ENCODE data around the gene PALM2AKAP2.

The PALM2AKAP2 gene

DNA sequence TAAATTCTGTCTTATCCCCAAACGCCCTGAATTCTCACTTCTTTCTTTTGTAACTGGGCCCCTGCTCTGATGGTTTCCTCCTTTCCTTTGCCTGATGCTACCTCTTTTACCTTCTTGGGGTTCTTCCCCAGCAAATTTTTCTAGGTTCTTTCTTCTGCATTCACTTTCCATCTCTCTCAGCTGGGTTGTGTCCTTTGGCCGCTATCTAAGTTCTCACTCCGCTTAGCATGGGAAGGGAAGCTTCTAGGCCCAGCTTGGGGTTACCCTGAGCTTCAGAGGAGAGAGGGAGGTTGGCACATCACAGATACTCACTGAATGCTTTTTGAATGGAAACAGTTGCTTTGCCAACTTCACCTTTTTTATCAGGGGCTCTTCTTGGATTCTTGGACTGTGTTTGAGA is 17.0 kb downstream of the PALM2AKAP2 start:
- Histone ChIP-seq H3K27ac (ENCODE audit: low read depth, low read length) (peak overlapping the region; percentile 98), H3K9me3 (ENCODE audit: control insufficient read depth in 5 of 5, low read length in 5 of 5) (no peaks in the 10 kb centered on the region), H3K4me1 (ENCODE audit: control insufficient read depth in 5 of 5, insufficient read depth in 5 of 5, low read length in 5 of 5) (peaks cover 3 to 63% (median 35%) of the 10 kb centered on the region in 5 donors)

GRCh38 chr9:109797509-109797908 is 17.5 kb downstream of the PALM2AKAP2 start:
- H3K27me3 ChIP-seq (ENCODE audit: control insufficient read depth in 5 of 5, insufficient read depth in 4 of 5, low read length in 5 of 5) = no peaks in the 10 kb centered on the region
- H3K4me1 ChIP-seq (ENCODE audit: control insufficient read depth in 5 of 5, insufficient read depth in 5 of 5, low read length in 5 of 5) = peaks cover 3 to 59% (median 30%) of the 10 kb centered on the region in 5 donors
- H3K27ac ChIP-seq (ENCODE audit: low read depth, low read length) = peak overlapping the region; percentile 98
- H3K9ac ChIP-seq (ENCODE audit: low read length in 5 of 5) = no peak overlapping the region
- H3K9me3 ChIP-seq (ENCODE audit: control insufficient read depth in 5 of 5, low read length in 5 of 5) = no peaks in the 10 kb centered on the region
- H3K36me3 ChIP-seq (ENCODE audit: control insufficient read depth in 5 of 5, insufficient read depth in 5 of 5, low read length in 5 of 5) = no peaks in the 10 kb centered on the region
- no peak overlapping the region for H3K4me3 ChIP-seq (ENCODE audit: low read depth in 1 of 5, low read length in 5 of 5)

More for the DNA sequence above, 17.0 kb downstream of the PALM2AKAP2 start:
- no peaks in the 10 kb centered on the region for H3K27me3 ChIP-seq (ENCODE audit: control insufficient read depth in 5 of 5, insufficient read depth in 4 of 5, low read length in 5 of 5)
- H3K4me3 ChIP-seq (ENCODE audit: low read depth in 1 of 5, low read length in 5 of 5) = no peak overlapping the region
- no peak overlapping the region for H3K9ac ChIP-seq (ENCODE audit: low read length in 5 of 5)
- no peaks in the 10 kb centered on the region for H3K36me3 ChIP-seq (ENCODE audit: control insufficient read depth in 5 of 5, insufficient read depth in 5 of 5, low read length in 5 of 5)

DNA sequence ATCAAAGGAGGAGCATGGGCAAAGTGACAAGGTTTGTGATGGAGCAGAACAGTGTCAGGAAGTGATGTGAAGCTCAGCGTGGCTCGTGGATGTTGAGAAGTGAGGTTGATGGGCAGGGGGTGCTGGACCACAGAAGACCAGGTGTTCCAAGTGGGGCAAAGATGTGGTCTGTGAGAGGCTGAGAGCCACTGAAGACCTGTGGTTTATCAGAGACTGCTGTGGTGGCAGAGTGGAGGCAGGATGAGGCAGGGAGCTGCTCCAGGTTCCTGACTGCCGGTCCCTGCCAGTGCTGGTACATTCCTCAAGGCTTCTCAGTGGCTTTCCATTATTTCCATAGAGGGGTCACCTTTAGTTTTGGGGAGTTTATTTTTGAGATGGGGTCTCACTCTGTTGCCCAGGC is 19.1 kb downstream of the PALM2AKAP2 start:
- H3K27me3 ChIP-seq (ENCODE audit: control insufficient read depth in 5 of 5, insufficient read depth in 4 of 5, low read length in 5 of 5) = no peaks in the 10 kb centered on the region
- no peaks in the 10 kb centered on the region for H3K9me3 ChIP-seq (ENCODE audit: control insufficient read depth in 5 of 5, low read length in 5 of 5)
- no peak overlapping the region for H3K4me3 ChIP-seq (ENCODE audit: low read depth in 1 of 5, low read length in 5 of 5)
- no peaks in the 10 kb centered on the region for H3K36me3 ChIP-seq (ENCODE audit: control insufficient read depth in 5 of 5, insufficient read depth in 5 of 5, low read length in 5 of 5)
- peaks cover 0 to 43% (median 16%) of the 10 kb centered on the region in 5 donors for H3K4me1 ChIP-seq (ENCODE audit: control insufficient read depth in 5 of 5, insufficient read depth in 5 of 5, low read length in 5 of 5)
- no peak overlapping the region for H3K9ac ChIP-seq (ENCODE audit: low read length in 5 of 5)
- peak overlapping the region; percentile 98 for H3K27ac ChIP-seq (ENCODE audit: low read depth, low read length)

GRCh38 chr9:109799792-109800191 is 19.8 kb downstream of the PALM2AKAP2 start:
- H3K9me3 ChIP-seq (ENCODE audit: control insufficient read depth in 5 of 5, low read length in 5 of 5) = no peaks in the 10 kb centered on the region
- H3K36me3 ChIP-seq (ENCODE audit: control insufficient read depth in 5 of 5, insufficient read depth in 5 of 5, low read length in 5 of 5) = no peaks in the 10 kb centered on the region
- H3K4me1 ChIP-seq (ENCODE audit: control insufficient read depth in 5 of 5, insufficient read depth in 5 of 5, low read length in 5 of 5) = peaks cover 0 to 41% (median 10%) of the 10 kb centered on the region in 5 donors
- H3K9ac ChIP-seq (ENCODE audit: low read length in 5 of 5) = peak overlapping the region in 1 of 5 donors; percentile 22
- no peaks in the 10 kb centered on the region for H3K27me3 ChIP-seq (ENCODE audit: control insufficient read depth in 5 of 5, insufficient read depth in 4 of 5, low read length in 5 of 5)
- H3K27ac ChIP-seq (ENCODE audit: low read depth, low read length) = peak overlapping the region; percentile 76
- H3K4me3 ChIP-seq (ENCODE audit: low read depth in 1 of 5, low read length in 5 of 5) = no peak overlapping the region

GRCh38 chr9:109801484-109801883 is 21.5 kb downstream of the PALM2AKAP2 start:
- Histone ChIP-seq H3K4me1 (ENCODE audit: control insufficient read depth in 5 of 5, insufficient read depth in 5 of 5, low read length in 5 of 5) (peaks cover 0 to 45% (median 13%) of the 10 kb centered on the region in 5 donors), H3K9ac (ENCODE audit: low read length in 5 of 5) (no peak overlapping the region), H3K36me3 (ENCODE audit: control insufficient read depth in 5 of 5, insufficient read depth in 5 of 5, low read length in 5 of 5) (no peaks in the 10 kb centered on the region), H3K27ac (ENCODE audit: low read depth, low read length) (no peak overlapping the region), H3K9me3 (ENCODE audit: control insufficient read depth in 5 of 5, low read length in 5 of 5) (no peaks in the 10 kb centered on the region), H3K27me3 (ENCODE audit: control insufficient read depth in 5 of 5, insufficient read depth in 4 of 5, low read length in 5 of 5) (no peaks in the 10 kb centered on the region), H3K4me3 (ENCODE audit: low read depth in 1 of 5, low read length in 5 of 5) (no peak overlapping the region)

GRCh38 chr9:109802491-109802890 is 22.5 kb downstream of the PALM2AKAP2 start:
- peak overlapping the region; percentile 24 for H3K27ac ChIP-seq (ENCODE audit: low read depth, low read length)
- H3K9me3 ChIP-seq (ENCODE audit: control insufficient read depth in 5 of 5, low read length in 5 of 5) = no peaks in the 10 kb centered on the region
- no peak overlapping the region for H3K9ac ChIP-seq (ENCODE audit: low read length in 5 of 5)
- peaks cover 0 to 50% (median 20%) of the 10 kb centered on the region in 5 donors for H3K4me1 ChIP-seq (ENCODE audit: control insufficient read depth in 5 of 5, insufficient read depth in 5 of 5, low read length in 5 of 5)
- H3K27me3 ChIP-seq (ENCODE audit: control insufficient read depth in 5 of 5, insufficient read depth in 4 of 5, low read length in 5 of 5) = no peaks in the 10 kb centered on the region
- H3K36me3 ChIP-seq (ENCODE audit: control insufficient read depth in 5 of 5, insufficient read depth in 5 of 5, low read length in 5 of 5) = no peaks in the 10 kb centered on the region
- H3K4me3 ChIP-seq (ENCODE audit: low read depth in 1 of 5, low read length in 5 of 5) = no peak overlapping the region

- Histone ChIP-seq H3K27me3 (ENCODE audit: control insufficient read depth in 5 of 5, insufficient read depth in 4 of 5, low read length in 5 of 5) (no peaks in the 10 kb centered on the region), H3K36me3 (ENCODE audit: control insufficient read depth in 5 of 5, insufficient read depth in 5 of 5, low read length in 5 of 5) (no peaks in the 10 kb centered on the region), H3K4me3 (ENCODE audit: low read depth in 1 of 5, low read length in 5 of 5) (no peak overlapping the region), H3K9me3 (ENCODE audit: control insufficient read depth in 5 of 5, low read length in 5 of 5) (no peaks in the 10 kb centered on the region), H3K4me1 (ENCODE audit: control insufficient read depth in 5 of 5, insufficient read depth in 5 of 5, low read length in 5 of 5) (peaks cover 0 to 37% (median 20%) of the 10 kb centered on the region in 5 donors), H3K9ac (ENCODE audit: low read length in 5 of 5) (peak overlapping the region in 1 of 5 donors; percentile 40), H3K27ac (ENCODE audit: low read depth, low read length) (peak overlapping the region; percentile 81)
These were observed 25.1 kb downstream of the PALM2AKAP2 start for GRCh38 chr9:109805050-109805449.

DNA sequence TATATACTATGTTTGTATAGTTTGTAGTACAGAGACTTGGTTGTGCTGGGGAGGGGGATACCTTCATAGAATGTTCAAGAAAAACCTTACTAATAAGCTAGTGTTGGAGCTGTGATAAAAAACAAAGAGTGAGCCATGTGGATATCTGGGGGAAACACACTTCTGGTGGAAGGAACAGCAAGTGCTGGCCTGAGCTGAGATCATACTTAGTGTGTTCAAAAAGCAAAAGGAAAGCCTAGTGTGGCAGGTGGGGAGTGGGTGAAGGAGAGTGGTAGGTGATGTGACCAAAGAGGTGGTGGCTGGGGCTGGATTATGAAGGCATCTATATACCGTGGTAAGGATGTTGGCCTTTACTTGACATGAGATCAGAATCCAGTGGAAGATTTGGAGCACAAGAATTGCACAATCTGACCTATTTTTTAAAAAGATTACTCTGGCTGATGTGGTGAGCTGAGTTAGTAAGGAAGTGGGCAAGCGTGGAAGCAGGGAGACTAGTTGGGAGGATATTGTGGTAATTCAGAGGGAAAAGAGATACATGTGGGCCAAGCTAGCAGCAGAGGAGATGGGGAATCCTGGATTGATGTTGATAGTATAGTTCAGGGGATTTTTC is 26.6 kb downstream of the PALM2AKAP2 start:
- Histone ChIP-seq H3K27me3 (ENCODE audit: control insufficient read depth in 5 of 5, insufficient read depth in 4 of 5, low read length in 5 of 5) (no peaks in the 10 kb centered on the region), H3K27ac (ENCODE audit: low read depth, low read length) (peak overlapping the region; percentile 81), H3K36me3 (ENCODE audit: control insufficient read depth in 5 of 5, insufficient read depth in 5 of 5, low read length in 5 of 5) (no peaks in the 10 kb centered on the region), H3K9ac (ENCODE audit: low read length in 5 of 5) (no peak overlapping the region), H3K4me3 (ENCODE audit: low read depth in 1 of 5, low read length in 5 of 5) (no peak overlapping the region), H3K9me3 (ENCODE audit: control insufficient read depth in 5 of 5, low read length in 5 of 5) (no peaks in the 10 kb centered on the region), H3K4me1 (ENCODE audit: control insufficient read depth in 5 of 5, insufficient read depth in 5 of 5, low read length in 5 of 5) (peaks cover 0 to 34% (median 20%) of the 10 kb centered on the region in 5 donors)

GRCh38 chr9:109811876-109812275 is 31.9 kb downstream of the PALM2AKAP2 start:
- no peaks in the 10 kb centered on the region for H3K36me3 ChIP-seq (ENCODE audit: control insufficient read depth in 5 of 5, insufficient read depth in 5 of 5, low read length in 5 of 5)
- H3K4me3 ChIP-seq (ENCODE audit: low read depth in 1 of 5, low read length in 5 of 5) = peak overlapping the region in 1 of 5 donors; percentile 10
- H3K9ac ChIP-seq (ENCODE audit: low read length in 5 of 5) = no peak overlapping the region
- H3K9me3 ChIP-seq (ENCODE audit: control insufficient read depth in 5 of 5, low read length in 5 of 5) = no peaks in the 10 kb centered on the region
- H3K27ac ChIP-seq (ENCODE audit: low read depth, low read length) = peak overlapping the region; percentile 55
- H3K27me3 ChIP-seq (ENCODE audit: control insufficient read depth in 5 of 5, insufficient read depth in 4 of 5, low read length in 5 of 5) = no peaks in the 10 kb centered on the region
- peaks cover 12 to 28% (median 26%) of the 10 kb centered on the region in 5 donors for H3K4me1 ChIP-seq (ENCODE audit: control insufficient read depth in 5 of 5, insufficient read depth in 5 of 5, low read length in 5 of 5)

GRCh38 chr9:109812331-109812730 is 32.3 kb downstream of the PALM2AKAP2 start:
- H3K9ac ChIP-seq (ENCODE audit: low read length in 5 of 5) = no peak overlapping the region
- H3K4me3 ChIP-seq (ENCODE audit: low read depth in 1 of 5, low read length in 5 of 5) = peak overlapping the region in 1 of 5 donors; percentile 10
- H3K9me3 ChIP-seq (ENCODE audit: control insufficient read depth in 5 of 5, low read length in 5 of 5) = no peaks in the 10 kb centered on the region
- H3K4me1 ChIP-seq (ENCODE audit: control insufficient read depth in 5 of 5, insufficient read depth in 5 of 5, low read length in 5 of 5) = peaks cover 12 to 28% (median 27%) of the 10 kb centered on the region in 5 donors
- peak overlapping the region; percentile 55 for H3K27ac ChIP-seq (ENCODE audit: low read depth, low read length)
- no peaks in the 10 kb centered on the region for H3K36me3 ChIP-seq (ENCODE audit: control insufficient read depth in 5 of 5, insufficient read depth in 5 of 5, low read length in 5 of 5)
- no peaks in the 10 kb centered on the region for H3K27me3 ChIP-seq (ENCODE audit: control insufficient read depth in 5 of 5, insufficient read depth in 4 of 5, low read length in 5 of 5)

All from subcutaneous abdominal adipose tissue (tissue), 5 donors.